GM21619 (cell line): Measurements from ENCODE around the gene VASH2.
"Not testable (repeated sequence)": the region's sequence is repeated elsewhere in the genome, so short reads cannot be mapped to it uniquely, and the experiment has no call there.

Source experiments
- ATAC-seq: cut with Tn5 transposase; IDR thresholded peaks from one replicate; pipeline ENCODE4 v1.9.1; 2021; ENCODE audit not compliant: unreplicated experiment

Gene VASH2

GRCh38 chr1:212950243-212951125 is at the start of gene VASH2:
VASH2 (plus strand) TSS chr1:212950541; CDS start chr1:212951543, 1,002 bp downstream.
- ATAC-seq, result peak; percentile 91

GRCh38 chr1:212901290-212901689 is 49.1 kb upstream of the VASH2 start:
- no peak for ATAC-seq

- no peak for ATAC-seq
Measured at GRCh38 chr1:212902054-212902453, 48.3 kb upstream of the VASH2 start.

- no peak for ATAC-seq
Measured at GRCh38 chr1:212903664-212904063, 46.7 kb upstream of the VASH2 start.

GRCh38 chr1:212908071-212908470 is 42.3 kb upstream of the VASH2 start:
- not testable (repeated sequence) for ATAC-seq

GRCh38 chr1:212908971-212909370 is 41.4 kb upstream of the VASH2 start:
- no peak for ATAC-seq

- ATAC-seq, result no peak
Measured at GRCh38 chr1:212909652-212910063, 40.7 kb upstream of the VASH2 start.

GRCh38 chr1:212910213-212910612 is 40.1 kb upstream of the VASH2 start:
- not testable (repeated sequence) for ATAC-seq

GRCh38 chr1:212913638-212914037 is 36.7 kb upstream of the VASH2 start:
- ATAC-seq, result not testable (repeated sequence)

- not testable (repeated sequence) for ATAC-seq
Measured at GRCh38 chr1:212914110-212914509, 36.2 kb upstream of the VASH2 start.

GRCh38 chr1:212914789-212915188 is 35.6 kb upstream of the VASH2 start:
- ATAC-seq, result no peak

GRCh38 chr1:212915245-212916091 is 34.9 kb upstream of the VASH2 start:
- no peak for ATAC-seq

GRCh38 chr1:212916481-212917133 is 33.7 kb upstream of the VASH2 start:
- ATAC-seq, result no peak

- no peak for ATAC-seq
Measured at GRCh38 chr1:212917134-212917485, 33.2 kb upstream of the VASH2 start.

GRCh38 chr1:212917858-212918257 is 32.5 kb upstream of the VASH2 start:
- ATAC-seq, result no peak

- no peak for ATAC-seq
Measured at GRCh38 chr1:212918824-212919223, 31.5 kb upstream of the VASH2 start.

- no peak for ATAC-seq
Measured at GRCh38 chr1:212920246-212920645, 30.1 kb upstream of the VASH2 start.

GRCh38 chr1:212920896-212921295 is 29.4 kb upstream of the VASH2 start:
- ATAC-seq, result no peak

GRCh38 chr1:212922016-212922415 is 28.3 kb upstream of the VASH2 start:
- ATAC-seq, result no peak

- ATAC-seq, result no peak
Measured at GRCh38 chr1:212926372-212926771, 24.0 kb upstream of the VASH2 start.
